ENCODE measurements around the gene PPP1R15A. TPM values are rescaled to one million over a fixed set of nuclear protein-coding genes. Genes with fewer than 3 reads are reported as not detected.
"Not testable (repeated sequence)": the region's sequence is repeated elsewhere in the genome, so short reads cannot be mapped to it uniquely, and the experiment has no call there.

Gene PPP1R15A
- total RNA-seq, 1 experiment from 2014 or later = 17.0 TPM

DNA sequence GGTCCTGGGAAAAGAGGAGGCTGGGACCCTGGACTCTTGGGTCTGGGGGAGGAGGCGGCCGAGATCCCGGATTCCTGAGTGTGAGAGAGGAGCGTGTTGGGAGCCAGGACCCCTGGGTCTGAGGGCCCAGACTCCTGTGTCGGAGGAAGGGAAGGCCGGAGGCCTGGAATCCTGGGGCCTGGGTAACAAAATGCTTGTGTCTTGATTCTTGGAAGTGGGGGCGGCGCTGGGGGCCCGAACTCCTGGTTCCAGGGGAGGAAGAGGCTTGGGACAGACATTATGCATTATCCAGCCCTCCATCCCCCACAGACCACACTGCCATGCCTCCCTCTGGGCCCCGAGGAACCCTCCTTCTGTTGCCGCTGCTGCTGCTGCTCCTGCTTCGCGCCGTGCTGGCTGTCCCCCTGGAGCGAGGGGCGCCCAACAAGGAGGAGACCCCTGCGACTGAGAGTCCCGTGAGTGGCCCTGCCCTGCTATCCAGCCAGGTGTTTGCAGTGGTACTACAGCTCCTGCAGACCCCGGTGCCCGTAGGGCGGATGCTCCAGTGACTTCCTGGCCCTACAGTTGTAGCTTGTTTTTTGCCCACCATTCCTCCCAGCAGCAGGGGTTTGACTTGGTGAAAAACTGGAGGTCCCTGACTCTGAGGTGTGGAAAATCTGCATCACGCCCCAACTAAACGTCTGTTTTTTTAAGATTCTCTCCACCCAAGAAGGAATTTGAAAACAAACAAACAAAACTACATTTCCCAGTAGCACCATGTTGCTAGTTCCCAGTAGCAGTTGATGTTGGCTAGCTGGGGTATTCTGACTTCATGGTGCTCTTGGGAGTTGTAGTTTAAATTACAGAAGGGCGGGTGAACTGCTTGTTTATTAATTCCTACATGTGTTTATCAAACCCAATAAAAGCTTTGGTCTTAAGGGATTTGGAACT lies 28.5 kb downstream of the PPP1R15A start (continued):
- TF ChIP-seq ZBTB43 (CRISPR knock-in tag; IDR thresholded peaks at IDR 0.05) = 0 out of 2 replicates have a peak, but pooled peaks have one; percentile 28
- no peak for TF ChIP-seq CREM (CRISPR knock-in tag; IDR thresholded peaks at IDR 0.05)
- no peak for TF ChIP-seq NR1H2 (CRISPR knock-in tag; IDR thresholded peaks at IDR 0.05)

DNA sequence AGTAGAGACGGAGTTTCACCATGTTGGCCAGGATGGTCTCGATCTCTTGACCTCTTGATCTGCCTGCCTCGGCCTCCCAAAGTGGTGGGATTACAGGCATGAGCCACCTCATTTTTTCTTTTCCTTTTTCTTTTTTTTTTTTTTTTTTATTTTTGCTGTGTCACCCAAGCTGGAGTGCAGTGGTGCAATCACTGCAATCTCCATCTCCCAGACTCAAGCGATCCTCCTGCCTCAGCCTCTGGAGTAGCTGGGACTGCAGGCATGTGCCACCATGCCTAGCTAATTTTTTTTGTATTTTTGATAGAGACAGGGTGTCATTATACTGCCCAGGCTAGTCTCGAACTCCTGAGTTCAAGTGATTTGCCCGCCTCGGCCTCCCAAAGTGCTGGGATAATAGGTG lies 30.1 kb downstream of the PPP1R15A start:
- peaks cover 32% of the 10 kb centered on the region for H3K36me3 Mint-ChIP-seq
- H3K9me3 Mint-ChIP-seq; H3K27me3 Mint-ChIP-seq (ENCODE audit: low read depth); H3K4me1 Mint-ChIP-seq; DNase-seq (ENCODE audit: low spot score); H3K4me3 Mint-ChIP-seq; ATAC-seq; POLR2A ChIA-PET; H3K27ac Mint-ChIP-seq: not testable (repeated sequence)
- CTCF ChIA-PET = interaction anchor here (0.7 to 3.8 kb wide), 3 partner anchors 28 to 97 kb away, joined by 3 to 23 read pairs (median 4); partner anchors contain the start of genes GYS1 and RUVBL2

DNA sequence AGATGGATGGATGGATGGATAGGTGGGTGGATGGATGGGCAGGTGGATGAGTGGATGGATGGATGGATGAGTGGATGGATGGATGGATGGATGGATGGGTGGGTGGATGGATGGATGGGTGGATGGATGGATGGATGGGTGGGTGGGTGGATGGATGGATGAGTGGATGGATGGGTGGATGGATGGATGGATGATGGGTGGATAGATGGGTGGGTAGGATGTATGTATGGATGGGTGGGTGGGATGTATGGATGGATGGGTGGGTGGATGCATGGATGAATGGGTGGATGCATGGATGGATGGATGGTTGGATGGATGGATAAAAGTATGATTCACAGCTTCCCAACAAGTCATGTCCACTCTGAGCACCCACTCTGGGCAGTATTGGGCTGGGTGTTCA lies 31.6 kb downstream of the PPP1R15A start:
- POLR2A ChIA-PET; H3K4me3 Mint-ChIP-seq; H3K27ac Mint-ChIP-seq; H3K4me1 Mint-ChIP-seq; ATAC-seq; DNase-seq (ENCODE audit: low spot score); H3K9me3 Mint-ChIP-seq; H3K27me3 Mint-ChIP-seq (ENCODE audit: low read depth); CTCF ChIA-PET: not testable (repeated sequence)
- H3K36me3 Mint-ChIP-seq = peaks cover 37% of the 10 kb centered on the region

DNA sequence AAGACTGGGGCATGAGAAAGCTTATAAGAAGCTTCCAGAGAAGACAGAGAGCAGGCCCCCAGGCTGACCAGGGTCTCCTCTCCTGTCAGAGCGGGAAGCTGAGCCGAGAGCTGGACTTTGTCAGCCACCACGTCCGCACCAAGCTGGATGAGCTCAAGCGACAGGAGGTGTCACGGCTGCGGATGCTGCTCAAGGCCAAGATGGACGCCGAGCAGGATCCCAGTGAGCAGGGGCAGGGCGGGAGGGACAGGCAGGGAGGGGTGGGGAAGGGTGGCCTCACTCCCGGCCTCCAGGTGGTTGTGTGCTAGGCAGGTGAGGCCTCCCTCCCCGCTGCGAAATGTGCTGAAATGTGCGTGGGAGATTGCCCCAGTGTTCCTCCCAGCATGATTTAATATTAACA lies 33.4 kb downstream of the PPP1R15A start:
- ChIA-PET CTCF (interaction anchor here (0.5 kb wide), 1 partner anchor 187 kb away, joined by 3 read pairs; no protein-coding TSS in a partner anchor), POLR2A (no interaction called here)
- ATAC-seq (no peak), DNase-seq (ENCODE audit: low spot score) (no peak)
- Mint-ChIP-seq H3K27ac (no peak overlapping the region), H3K9me3 (no peaks in the 10 kb centered on the region), H3K27me3 (ENCODE audit: low read depth) (no peaks in the 10 kb centered on the region), H3K4me1 (peaks cover 6% of the 10 kb centered on the region), H3K4me3 (no peak overlapping the region), H3K36me3 (peaks cover 45% of the 10 kb centered on the region)
- TF ChIP-seq PREB (CRISPR knock-in tag; IDR thresholded peaks at IDR 0.05; ENCODE audit: borderline replicate concordance) (no peak), CREM (CRISPR knock-in tag; IDR thresholded peaks at IDR 0.05) (no peak), NFE2L1 (CRISPR knock-in tag; IDR thresholded peaks at IDR 0.05) (no peak), NR1H2 (CRISPR knock-in tag; IDR thresholded peaks at IDR 0.05) (no peak), SMAD3 (CRISPR knock-in tag; IDR thresholded peaks at IDR 0.05; ENCODE audit: borderline replicate concordance) (no peak), GTF2I (CRISPR knock-in tag; conservative IDR thresholded peaks at IDR 0.05) (no peak), ZNF423 (CRISPR knock-in tag; IDR thresholded peaks at IDR 0.05) (no peak), ZNF671 (CRISPR knock-in tag; IDR thresholded peaks at IDR 0.05) (no peak), ZSCAN18 (CRISPR knock-in tag; IDR thresholded peaks at IDR 0.05) (no peak), GRHL2 (CRISPR knock-in tag; IDR thresholded peaks at IDR 0.05; ENCODE audit: insufficient replicate concordance, severe bottlenecking) (no peak), USF1 (CRISPR knock-in tag; IDR thresholded peaks at IDR 0.05) (no peak)
- TF ChIP-seq, protein P1, sequence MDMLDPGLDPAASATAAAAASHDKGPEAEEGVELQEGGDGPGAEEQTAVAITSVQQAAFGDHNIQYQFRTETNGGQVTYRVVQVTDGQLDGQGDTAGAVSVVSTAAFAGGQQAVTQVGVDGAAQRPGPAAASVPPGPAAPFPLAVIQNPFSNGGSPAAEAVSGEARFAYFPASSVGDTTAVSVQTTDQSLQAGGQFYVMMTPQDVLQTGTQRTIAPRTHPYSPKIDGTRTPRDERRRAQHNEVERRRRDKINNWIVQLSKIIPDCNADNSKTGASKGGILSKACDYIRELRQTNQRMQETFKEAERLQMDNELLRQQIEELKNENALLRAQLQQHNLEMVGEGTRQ (CRISPR knock-in tag; IDR thresholded peaks at IDR 0.05) = no peak
- TF ChIP-seq, protein P2, sequence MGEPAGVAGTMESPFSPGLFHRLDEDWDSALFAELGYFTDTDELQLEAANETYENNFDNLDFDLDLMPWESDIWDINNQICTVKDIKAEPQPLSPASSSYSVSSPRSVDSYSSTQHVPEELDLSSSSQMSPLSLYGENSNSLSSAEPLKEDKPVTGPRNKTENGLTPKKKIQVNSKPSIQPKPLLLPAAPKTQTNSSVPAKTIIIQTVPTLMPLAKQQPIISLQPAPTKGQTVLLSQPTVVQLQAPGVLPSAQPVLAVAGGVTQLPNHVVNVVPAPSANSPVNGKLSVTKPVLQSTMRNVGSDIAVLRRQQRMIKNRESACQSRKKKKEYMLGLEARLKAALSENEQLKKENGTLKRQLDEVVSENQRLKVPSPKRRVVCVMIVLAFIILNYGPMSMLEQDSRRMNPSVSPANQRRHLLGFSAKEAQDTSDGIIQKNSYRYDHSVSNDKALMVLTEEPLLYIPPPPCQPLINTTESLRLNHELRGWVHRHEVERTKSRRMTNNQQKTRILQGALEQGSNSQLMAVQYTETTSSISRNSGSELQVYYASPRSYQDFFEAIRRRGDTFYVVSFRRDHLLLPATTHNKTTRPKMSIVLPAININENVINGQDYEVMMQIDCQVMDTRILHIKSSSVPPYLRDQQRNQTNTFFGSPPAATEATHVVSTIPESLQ (CRISPR knock-in tag; IDR thresholded peaks at IDR 0.05) = no peak
- TF ChIP-seq, protein P3, sequence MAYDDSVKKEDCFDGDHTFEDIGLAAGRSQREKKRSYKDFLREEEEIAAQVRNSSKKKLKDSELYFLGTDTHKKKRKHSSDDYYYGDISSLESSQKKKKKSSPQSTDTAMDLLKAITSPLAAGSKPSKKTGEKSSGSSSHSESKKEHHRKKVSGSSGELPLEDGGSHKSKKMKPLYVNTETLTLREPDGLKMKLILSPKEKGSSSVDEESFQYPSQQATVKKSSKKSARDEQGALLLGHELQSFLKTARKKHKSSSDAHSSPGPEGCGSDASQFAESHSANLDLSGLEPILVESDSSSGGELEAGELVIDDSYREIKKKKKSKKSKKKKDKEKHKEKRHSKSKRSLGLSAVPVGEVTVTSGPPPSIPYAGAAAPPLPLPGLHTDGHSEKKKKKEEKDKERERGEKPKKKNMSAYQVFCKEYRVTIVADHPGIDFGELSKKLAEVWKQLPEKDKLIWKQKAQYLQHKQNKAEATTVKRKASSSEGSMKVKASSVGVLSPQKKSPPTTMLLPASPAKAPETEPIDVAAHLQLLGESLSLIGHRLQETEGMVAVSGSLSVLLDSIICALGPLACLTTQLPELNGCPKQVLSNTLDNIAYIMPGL (CRISPR knock-in tag; IDR thresholded peaks at IDR 0.05) = no peak
